Keratinocyte (primary cell): ENCODE results near the gene SAMD4A.

Experiments
- CTCF ChIP-seq, 3 experiments: IDR thresholded peaks in 1 of 3; conservative IDR thresholded peaks in 1 of 3; optimal IDR thresholded peaks in 1 of 3; 2 replicates in 2 of 3; 3 replicates in 1 of 3; pipeline versions ENCODE3 to v1.5.1; 2011; ENCODE audit warnings: low read length in 3 of 3, mild to moderate bottlenecking in 3 of 3, moderate library complexity in 2 of 3, control low read depth in 1 of 3, inconsistent platforms in 1 of 3; ENCODE audit not compliant: insufficient read depth in 2 of 3; ENCODE audit errors: extremely low read depth in 1 of 3
- EZH2 ChIP-seq: IDR thresholded peaks from one replicate; pipeline ENCODE4 v1.6.1; 2012; ENCODE audit warnings: inconsistent platforms, mild to moderate bottlenecking, low read length, moderate library complexity

DNA sequence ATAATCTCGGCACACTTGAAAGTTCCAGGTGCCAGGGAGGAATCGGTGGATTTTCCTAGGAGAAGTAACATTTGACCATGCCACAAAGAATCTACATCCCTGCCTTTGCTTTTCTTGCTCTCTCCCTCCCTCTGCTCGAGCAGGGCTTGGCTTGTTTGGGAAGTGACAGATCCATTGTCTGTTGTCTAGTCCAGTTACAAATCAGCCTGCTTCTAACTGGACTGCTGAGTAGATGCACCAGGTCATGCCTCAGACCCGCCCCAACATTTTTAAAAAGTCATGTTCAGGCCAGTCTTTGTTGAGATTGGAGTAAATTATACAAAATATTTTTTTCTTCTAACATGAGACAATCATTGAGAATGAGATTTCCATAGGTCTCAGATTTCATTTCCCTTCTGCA lies 182.3 kb downstream of the SAMD4A start:
- no peak for TF ChIP-seq CTCF (optimal IDR thresholded peaks at IDR 0.05 in 1 of 3, IDR thresholded peaks at IDR 0.05 in 1 of 3, conservative IDR thresholded peaks at IDR 0.05 in 1 of 3; ENCODE audit: extremely low read depth in 1 of 3, insufficient read depth in 2 of 3, low read length in 3 of 3)
- TF ChIP-seq EZH2: no peak
